Measurements from ENCODE around the gene CENATAC. TPM values are rescaled to one million over a fixed set of nuclear protein-coding genes. Genes with fewer than 3 reads are reported as not detected.

CENATAC gene, protein sequence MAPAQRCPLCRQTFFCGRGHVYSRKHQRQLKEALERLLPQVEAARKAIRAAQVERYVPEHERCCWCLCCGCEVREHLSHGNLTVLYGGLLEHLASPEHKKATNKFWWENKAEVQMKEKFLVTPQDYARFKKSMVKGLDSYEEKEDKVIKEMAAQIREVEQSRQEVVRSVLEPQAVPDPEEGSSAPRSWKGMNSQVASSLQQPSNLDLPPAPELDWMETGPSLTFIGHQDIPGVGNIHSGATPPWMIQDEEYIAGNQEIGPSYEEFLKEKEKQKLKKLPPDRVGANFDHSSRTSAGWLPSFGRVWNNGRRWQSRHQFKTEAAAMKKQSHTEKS
- 24.2 and 27.2 TPM in 2 replicates for total RNA-seq

DNA sequence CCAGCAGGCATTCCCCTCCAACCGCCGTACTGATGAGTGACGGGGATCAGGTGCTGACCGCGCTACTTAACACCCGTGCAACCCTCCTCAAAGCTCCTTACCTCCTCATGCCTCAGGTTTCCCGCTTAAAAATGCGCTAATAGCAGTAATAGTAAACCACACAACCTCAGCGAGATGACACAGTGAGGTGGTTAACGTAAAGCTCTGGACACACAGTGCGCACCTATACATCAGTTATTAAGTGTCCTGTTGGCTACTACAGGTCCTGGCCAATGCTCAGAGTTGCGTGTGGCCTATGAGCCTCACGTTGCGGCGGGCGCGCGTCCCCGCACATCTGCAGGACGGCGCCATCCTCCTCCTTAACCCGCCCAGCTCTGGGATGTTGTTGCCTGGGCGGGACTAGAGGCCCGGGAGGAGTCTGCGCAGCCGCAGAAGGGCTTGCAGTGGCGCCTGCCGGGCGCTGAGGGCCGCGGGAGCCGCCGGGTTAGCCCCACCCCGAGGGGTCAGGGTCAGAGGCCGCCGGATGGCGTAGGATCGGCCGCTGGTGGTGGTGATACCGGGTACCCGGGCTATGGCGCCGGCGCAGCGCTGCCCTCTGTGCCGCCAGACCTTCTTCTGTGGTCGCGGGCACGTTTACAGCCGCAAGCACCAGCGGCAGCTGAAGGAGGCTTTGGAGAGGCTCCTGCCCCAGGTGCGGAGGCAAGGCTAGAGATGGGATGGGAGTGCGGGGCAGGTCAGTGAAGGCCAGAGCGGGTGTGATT, at the start of gene CENATAC:
Gene CENATAC, plus strand, starts transcription at position 512 of the 761 bp plus-strand sequence. Its CDS starts 60 bp downstream, at position 572.

DNA sequence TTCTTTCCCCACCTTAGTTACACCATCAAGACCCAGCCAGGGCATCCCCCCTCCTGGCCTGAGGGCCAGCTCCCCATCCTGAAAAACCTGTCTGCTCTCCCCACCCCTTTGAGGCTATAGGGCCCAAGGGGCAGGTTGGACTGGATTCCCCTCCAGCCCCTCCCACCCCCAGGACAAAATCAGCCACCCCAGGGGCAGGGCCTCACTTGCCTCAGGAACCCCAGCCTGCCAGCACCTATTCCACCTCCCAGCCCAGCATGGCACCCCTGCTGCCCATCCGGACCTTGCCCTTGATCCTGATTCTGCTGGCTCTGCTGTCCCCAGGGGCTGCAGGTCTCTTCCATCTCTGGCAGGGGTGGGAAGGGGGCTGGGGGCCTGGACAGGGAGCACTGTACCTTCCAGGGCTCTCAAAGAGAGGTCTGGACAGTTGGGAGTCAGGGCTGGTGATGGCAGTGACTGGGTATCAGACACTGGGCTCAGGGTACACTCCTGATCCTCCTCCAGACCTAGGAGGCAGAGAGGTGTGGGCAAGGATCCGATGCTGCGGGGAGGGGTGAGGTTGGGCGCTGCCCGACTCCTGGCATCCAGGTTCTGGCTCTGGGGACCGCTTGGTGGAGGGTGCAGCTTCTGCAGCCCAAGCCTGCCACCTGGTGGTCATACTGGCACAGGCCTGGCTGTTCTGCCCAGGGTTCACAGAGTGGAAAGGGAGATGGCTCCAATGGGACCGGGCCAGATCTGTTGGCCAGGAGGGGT, 41.7 kb upstream of the CENATAC start, which contains the start of gene UPK2:
Gene UPK2, plus strand, starts transcription at position 205 of the 753 bp plus-strand sequence. Its CDS starts 53 bp downstream, at position 258.

DNA sequence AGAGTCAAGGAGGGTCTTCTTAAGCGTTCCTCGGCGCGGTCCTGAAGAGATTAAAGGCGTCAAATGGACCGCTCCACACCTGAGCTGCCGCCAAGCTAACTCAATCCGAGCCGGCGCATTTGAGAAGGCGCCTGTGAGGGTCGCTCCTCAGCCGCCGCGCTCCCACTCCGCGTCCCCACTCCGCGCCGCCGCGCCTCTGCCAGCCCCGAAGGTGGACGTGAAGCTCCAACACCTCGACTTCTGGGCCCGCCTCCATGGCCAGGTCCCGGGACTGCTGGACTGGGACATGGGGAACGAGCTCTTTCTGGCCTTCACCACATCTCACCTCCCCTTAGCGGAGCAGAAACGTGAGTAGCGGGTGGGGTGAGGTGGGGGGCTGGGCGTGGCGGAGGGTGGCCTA, 26.3 kb upstream of the CENATAC start, which contains the start of gene FOXR1:
Gene FOXR1, plus strand, starts transcription at position 116 of the 400 bp plus-strand sequence. Its CDS starts 171 bp downstream, at position 287.

DNA sequence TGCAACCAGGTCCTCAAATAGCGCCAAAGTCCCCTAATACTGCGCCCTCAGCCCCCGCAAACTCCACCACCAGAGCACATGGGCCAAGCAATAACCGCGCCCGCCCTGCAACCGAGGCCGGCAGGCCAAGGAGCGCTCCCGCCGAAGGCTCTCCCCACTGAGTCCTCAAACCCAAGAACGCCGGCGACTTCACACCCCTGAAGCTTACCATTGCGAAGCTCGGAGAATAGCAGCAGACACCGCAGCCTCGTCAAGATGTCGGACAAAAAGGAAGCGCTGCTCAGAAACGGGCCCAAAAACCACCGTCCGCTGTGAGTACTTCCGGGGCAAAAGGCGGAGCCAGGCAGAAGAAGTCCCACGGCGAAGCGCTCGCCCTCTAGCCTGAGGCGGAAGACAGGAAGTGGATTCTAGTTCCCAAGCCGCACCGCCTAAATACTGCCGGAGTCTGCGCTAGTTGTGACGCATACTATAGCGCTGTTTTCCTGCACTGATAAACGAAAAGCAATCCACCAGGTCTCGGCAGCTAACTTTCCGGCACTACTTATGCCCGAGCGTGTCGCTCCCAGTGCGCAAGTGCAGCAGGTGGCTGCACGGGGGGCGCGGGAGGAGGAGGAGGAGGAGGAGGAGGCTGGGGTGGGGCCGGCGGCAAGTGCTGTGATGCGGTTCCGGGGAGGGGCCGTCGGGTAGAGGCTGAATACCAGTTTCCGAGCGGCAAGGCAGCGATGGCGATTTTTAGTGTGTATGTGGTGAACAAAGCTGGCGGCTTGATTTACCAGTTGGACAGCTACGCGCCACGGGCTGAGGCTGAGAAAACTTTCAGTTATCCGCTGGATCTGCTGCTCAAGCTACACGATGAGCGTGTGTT, 20.4 kb downstream of the CENATAC start, which contains the start of the genes RPS25 and TRAPPC4:
Gene RPS25, minus strand, starts transcription at position 270 of the 865 bp plus-strand sequence. Its CDS starts 59 bp downstream, at position 211.
Gene TRAPPC4, plus strand, starts transcription at position 693 of the 865 bp plus-strand sequence. Its CDS starts 30 bp downstream, at position 723.

DNA sequence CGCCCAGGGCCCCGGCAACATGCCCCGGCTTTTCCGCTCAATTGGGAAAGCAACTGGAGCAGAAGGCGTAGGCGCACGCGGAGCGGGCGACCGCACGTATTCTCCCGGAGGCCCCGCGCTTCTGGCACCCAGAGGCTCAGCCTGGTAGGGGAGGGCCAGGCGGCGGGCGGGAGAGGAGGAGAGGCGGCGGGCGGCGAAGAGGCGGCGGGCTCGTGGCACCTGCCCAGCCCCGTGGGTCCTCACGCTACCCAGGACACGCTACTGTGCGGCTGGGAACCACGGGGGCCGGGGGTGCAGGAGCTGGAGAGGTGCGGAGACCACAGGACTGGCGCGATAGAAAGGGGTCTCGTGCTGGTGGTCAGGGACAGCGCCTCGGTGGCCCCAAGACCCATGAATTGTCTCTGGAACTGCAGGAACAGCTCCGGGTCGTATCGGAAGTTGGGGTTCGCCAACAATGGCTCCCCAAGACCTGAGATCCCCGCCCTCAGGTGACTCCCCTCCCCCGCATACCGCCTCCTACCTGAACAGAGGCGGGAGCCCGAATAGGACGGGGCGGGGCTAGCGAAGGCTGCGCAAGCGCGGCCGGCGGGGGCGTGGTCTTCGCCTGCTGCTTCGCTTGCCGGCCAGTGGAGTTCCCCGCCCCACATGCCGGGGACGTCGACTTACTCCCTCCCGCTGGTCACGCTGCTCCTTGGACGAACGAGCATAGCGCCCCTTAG, 32.5 kb downstream of the CENATAC start, which contains the start of gene SLC37A4:
Gene SLC37A4, minus strand, starts transcription at position 549 of the 719 bp plus-strand sequence.

DNA sequence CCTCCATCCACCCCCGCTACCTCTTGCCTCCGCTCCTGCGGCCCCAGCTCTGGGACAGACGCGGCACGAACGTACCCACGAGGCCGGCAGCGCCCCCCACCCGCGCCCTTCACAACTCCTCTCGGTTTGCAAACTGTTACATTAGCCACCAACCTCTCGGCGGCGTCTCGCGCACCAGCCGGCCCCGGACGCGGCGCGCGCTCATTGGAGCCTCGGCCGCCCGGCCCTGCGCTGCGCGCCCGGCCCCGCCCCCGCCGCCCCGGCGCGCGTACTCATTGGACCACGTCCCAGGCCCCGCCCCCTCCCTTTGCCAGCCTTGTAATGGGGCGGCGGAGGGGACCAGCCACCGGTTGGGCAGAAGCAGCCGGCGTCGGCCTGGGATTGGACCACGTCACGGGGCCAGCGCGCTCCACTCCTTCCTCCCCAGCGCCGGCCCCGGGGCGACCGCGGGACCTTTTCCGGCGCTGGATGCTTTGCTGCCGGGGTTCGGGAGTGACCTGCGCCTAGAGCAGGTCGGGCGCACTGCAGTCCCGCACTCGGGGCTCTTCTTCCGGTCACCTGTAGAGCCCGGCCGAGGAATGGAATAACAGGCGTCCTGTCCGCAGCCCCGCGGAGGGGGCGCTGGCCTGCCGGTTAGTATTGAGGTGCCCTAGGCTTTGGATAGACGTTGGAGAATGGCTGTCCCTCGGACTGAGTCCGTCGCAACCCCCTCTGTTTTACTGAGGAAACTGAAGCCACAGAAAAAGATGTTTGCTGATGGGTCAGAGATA, 59.2 kb downstream of the CENATAC start, which contains the start of gene HYOU1:
Gene HYOU1, minus strand, starts transcription at position 206 of the 770 bp plus-strand sequence. CDS start 1,045 bp downstream, outside the sequence.

Small RNA genes lying within 50 kb of the gene (small RNA-seq; reads per million reads assigned to genes)
- gene AP003392.2 = 0.08 reads per million
- gene RF00017 = not detected
- gene RF00019 = not detected

Other genes with a start within 250 kb of the CENATAC start
- 150 and 202 TPM in 2 replicates for gene DDX6, start 207.0 kb upstream of the CENATAC start, total RNA-seq
- not detected in 2 replicates for gene CXCR5, start 114.2 kb upstream of the CENATAC start, total RNA-seq
- 13.9 and 22.9 TPM in 2 replicates for gene BCL9L, start 72.2 kb upstream of the CENATAC start, total RNA-seq
- gene UPK2, start 41.8 kb upstream of the CENATAC start, total RNA-seq = not detected in 2 replicates
- not detected in 2 replicates for gene FOXR1, start 26.4 kb upstream of the CENATAC start, total RNA-seq
- 1,172 and 2,215 TPM in 2 replicates for gene RPS25, start 20.2 kb downstream of the CENATAC start, total RNA-seq
- gene TRAPPC4, start 20.6 kb downstream of the CENATAC start, total RNA-seq = 54.2 and 66.2 TPM in 2 replicates
- gene SLC37A4, start 32.7 kb downstream of the CENATAC start, total RNA-seq = 17.7 and 27.4 TPM in 2 replicates
- 230 and 263 TPM in 2 replicates for gene HYOU1, start 59.1 kb downstream of the CENATAC start, total RNA-seq
- gene VPS11, start 69.7 kb downstream of the CENATAC start, total RNA-seq = 25.5 and 32.3 TPM in 2 replicates
- 6.9 and 7.3 TPM in 2 replicates for gene HMBS, start 86.7 kb downstream of the CENATAC start, total RNA-seq
- 27.2 and 34.9 TPM in 2 replicates for gene DPAGT1, start 103.7 kb downstream of the CENATAC start, total RNA-seq
- 4.6 and 6.2 TPM in 2 replicates for gene C2CD2L, start 109.2 kb downstream of the CENATAC start, total RNA-seq
- 24.4 and 24.5 TPM in 2 replicates for gene HINFP, start 123.4 kb downstream of the CENATAC start, total RNA-seq
- 0.33 and 1.1 TPM in 2 replicates for gene ABCG4, start 150.9 kb downstream of the CENATAC start, total RNA-seq
- 17.5 and 22.5 TPM in 2 replicates for gene NLRX1, start 170.6 kb downstream of the CENATAC start, total RNA-seq
- gene NHERF4, start 187.3 kb downstream of the CENATAC start, total RNA-seq = not detected in 2 replicates
- gene CBL, start 208.2 kb downstream of the CENATAC start, total RNA-seq = 23.2 and 33.1 TPM in 2 replicates